PC-9 (cell line): Measurements from ENCODE around the gene SHISA9.

Experiments
- EZH2 ChIP-seq: fragments of 200-600 bp; sonication (generic); IDR thresholded peaks from 2 replicates; pipeline ENCODE4 v1.8.0; 2017; ENCODE audit warnings: antibody characterized with exemption, low read depth
- TF ChIP-seq, protein P1 (sequence below): fragments of 200-600 bp; sonication (generic); conservative IDR thresholded peaks from 2 replicates; pipeline ENCODE4 v1.6.1; 2017; ENCODE audit warnings: mixed run types, antibody characterized with exemption, mild to moderate bottlenecking, moderate library complexity

DNA sequence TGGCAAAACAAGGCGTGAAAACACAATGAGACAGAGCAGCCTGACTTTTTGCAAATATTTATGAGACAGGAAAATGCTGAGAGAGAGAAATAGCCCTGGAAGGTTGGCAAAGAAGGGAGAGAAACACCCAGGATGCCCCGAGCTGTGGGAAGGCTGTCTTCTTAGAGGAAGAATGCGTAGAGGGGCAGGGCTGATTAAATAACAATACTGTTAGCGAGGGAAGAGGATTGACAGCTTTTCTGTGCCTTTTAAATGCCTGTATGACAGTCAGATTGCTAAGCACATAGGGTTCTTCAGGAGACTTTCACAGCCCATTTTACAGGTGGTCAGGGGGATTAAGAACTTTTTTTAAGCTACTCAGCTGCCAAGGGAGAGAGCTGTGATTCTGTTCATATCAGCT is 219.2 kb downstream of the SHISA9 start:
- TF ChIP-seq, protein P1, sequence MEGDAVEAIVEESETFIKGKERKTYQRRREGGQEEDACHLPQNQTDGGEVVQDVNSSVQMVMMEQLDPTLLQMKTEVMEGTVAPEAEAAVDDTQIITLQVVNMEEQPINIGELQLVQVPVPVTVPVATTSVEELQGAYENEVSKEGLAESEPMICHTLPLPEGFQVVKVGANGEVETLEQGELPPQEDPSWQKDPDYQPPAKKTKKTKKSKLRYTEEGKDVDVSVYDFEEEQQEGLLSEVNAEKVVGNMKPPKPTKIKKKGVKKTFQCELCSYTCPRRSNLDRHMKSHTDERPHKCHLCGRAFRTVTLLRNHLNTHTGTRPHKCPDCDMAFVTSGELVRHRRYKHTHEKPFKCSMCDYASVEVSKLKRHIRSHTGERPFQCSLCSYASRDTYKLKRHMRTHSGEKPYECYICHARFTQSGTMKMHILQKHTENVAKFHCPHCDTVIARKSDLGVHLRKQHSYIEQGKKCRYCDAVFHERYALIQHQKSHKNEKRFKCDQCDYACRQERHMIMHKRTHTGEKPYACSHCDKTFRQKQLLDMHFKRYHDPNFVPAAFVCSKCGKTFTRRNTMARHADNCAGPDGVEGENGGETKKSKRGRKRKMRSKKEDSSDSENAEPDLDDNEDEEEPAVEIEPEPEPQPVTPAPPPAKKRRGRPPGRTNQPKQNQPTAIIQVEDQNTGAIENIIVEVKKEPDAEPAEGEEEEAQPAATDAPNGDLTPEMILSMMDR = no peak
- no peak for TF ChIP-seq EZH2
